Measurements from ENCODE around the gene SYNE2.

Gene SYNE2

DNA sequence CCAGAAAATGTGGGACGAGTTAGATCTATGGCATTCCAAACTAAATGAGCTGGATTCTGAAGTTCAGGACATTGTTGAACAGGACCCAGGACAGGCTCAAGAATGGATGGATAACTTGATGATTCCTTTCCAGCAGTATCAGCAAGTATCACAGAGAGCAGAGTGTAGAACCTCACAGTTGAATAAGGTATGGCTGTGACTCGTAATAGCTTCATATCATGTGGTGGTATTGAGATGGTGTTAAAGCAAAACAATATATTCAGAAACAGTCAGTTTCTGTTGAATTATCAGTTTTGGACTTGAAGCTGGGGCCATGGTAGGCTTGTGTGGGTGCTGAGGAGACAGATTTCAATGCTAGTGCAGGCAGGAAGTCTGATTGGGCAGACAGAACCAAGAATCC lies 227.6 kb downstream of the SYNE2 start:
- H3K4me1 ChIP-seq (ENCODE audit: control insufficient read depth, low read length), result no peaks in the 10 kb centered on the region
- peaks cover 8% of the 10 kb centered on the region for H3F3A ChIP-seq (ENCODE audit: control insufficient read depth, insufficient read depth)
- no peak overlapping the region for H3K4me3 ChIP-seq (ENCODE audit: low read length)
- H3K79me2 ChIP-seq (ENCODE audit: control insufficient read depth, low read length), result no peaks in the 10 kb centered on the region
- H3K9me2 ChIP-seq (replicated peaks; ENCODE audit: control insufficient read depth, low read length), result no peaks in the 10 kb centered on the region
- TF ChIP-seq, protein P1, sequence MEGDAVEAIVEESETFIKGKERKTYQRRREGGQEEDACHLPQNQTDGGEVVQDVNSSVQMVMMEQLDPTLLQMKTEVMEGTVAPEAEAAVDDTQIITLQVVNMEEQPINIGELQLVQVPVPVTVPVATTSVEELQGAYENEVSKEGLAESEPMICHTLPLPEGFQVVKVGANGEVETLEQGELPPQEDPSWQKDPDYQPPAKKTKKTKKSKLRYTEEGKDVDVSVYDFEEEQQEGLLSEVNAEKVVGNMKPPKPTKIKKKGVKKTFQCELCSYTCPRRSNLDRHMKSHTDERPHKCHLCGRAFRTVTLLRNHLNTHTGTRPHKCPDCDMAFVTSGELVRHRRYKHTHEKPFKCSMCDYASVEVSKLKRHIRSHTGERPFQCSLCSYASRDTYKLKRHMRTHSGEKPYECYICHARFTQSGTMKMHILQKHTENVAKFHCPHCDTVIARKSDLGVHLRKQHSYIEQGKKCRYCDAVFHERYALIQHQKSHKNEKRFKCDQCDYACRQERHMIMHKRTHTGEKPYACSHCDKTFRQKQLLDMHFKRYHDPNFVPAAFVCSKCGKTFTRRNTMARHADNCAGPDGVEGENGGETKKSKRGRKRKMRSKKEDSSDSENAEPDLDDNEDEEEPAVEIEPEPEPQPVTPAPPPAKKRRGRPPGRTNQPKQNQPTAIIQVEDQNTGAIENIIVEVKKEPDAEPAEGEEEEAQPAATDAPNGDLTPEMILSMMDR (IDR thresholded peaks at IDR 0.05; ENCODE audit: low read depth, low read length, poor library complexity, severe bottlenecking), result no peak
- TF ChIP-seq EZH2phosphoT487 (IDR thresholded peaks at IDR 0.05; ENCODE audit: borderline replicate concordance, low read length), result no peak
- peaks cover 96% of the 10 kb centered on the region for H3K36me3 ChIP-seq (ENCODE audit: control insufficient read depth, low read length)
- H4K20me1 ChIP-seq (ENCODE audit: control insufficient read depth, insufficient read depth, low read depth, low read length), result no peaks in the 10 kb centered on the region
- no peak overlapping the region for H3K4me2 ChIP-seq (ENCODE audit: low read length)
- H3K9me3 ChIP-seq (ENCODE audit: control insufficient read depth, insufficient read depth, low read length), result no peaks in the 10 kb centered on the region
- H3K27ac ChIP-seq (ENCODE audit: low read depth, low read length), result no peak overlapping the region
- H3K27me3 ChIP-seq (ENCODE audit: control insufficient read depth, low read length), result no peaks in the 10 kb centered on the region

DNA sequence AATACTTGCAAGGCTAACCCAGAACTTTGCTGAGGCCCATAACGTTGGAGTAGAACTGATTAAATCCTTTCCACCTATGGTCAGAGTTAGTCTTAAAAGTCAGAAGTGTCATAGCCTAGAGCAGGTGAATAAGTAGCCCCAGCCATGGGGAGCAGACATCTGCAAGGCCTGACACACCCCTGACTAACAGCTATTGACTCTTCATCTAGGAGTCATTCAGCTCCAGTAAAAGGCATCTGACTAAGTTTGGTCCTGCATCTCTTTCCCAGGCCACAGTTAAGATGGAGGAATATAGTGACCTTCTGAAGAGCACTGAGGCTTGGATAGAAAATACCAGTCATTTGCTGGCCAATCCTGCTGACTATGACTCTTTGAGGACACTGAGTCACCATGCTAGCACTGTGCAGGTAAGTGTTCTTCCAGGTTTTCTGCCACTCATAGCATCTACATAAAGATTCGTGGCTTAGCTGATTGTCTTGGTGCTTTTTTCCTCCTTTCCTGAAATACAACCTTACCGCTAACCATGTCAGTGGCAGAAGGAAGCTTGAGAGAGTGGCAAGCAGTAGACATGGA lies 228.5 kb downstream of the SYNE2 start:
- H3K4me3 ChIP-seq (ENCODE audit: low read length), result no peak overlapping the region
- no peaks in the 10 kb centered on the region for H3K9me2 ChIP-seq (replicated peaks; ENCODE audit: control insufficient read depth, low read length)
- H3K4me2 ChIP-seq (ENCODE audit: low read length), result no peak overlapping the region
- H3K27ac ChIP-seq (ENCODE audit: low read depth, low read length), result no peak overlapping the region
- no peaks in the 10 kb centered on the region for H3K9me3 ChIP-seq (ENCODE audit: control insufficient read depth, insufficient read depth, low read length)
- peaks cover 6% of the 10 kb centered on the region for H3F3A ChIP-seq (ENCODE audit: control insufficient read depth, insufficient read depth)
- H3K4me1 ChIP-seq (ENCODE audit: control insufficient read depth, low read length), result no peaks in the 10 kb centered on the region
- no peaks in the 10 kb centered on the region for H3K27me3 ChIP-seq (ENCODE audit: control insufficient read depth, low read length)
- H3K79me2 ChIP-seq (ENCODE audit: control insufficient read depth, low read length), result no peaks in the 10 kb centered on the region
- no peaks in the 10 kb centered on the region for H4K20me1 ChIP-seq (ENCODE audit: control insufficient read depth, insufficient read depth, low read depth, low read length)
- peaks cover 96% of the 10 kb centered on the region for H3K36me3 ChIP-seq (ENCODE audit: control insufficient read depth, low read length)
- TF ChIP-seq EZH2phosphoT487 (IDR thresholded peaks at IDR 0.05; ENCODE audit: borderline replicate concordance, low read length), result no peak
- TF ChIP-seq, protein P1 (IDR thresholded peaks at IDR 0.05; ENCODE audit: low read depth, low read length, poor library complexity, severe bottlenecking), result no peak

DNA sequence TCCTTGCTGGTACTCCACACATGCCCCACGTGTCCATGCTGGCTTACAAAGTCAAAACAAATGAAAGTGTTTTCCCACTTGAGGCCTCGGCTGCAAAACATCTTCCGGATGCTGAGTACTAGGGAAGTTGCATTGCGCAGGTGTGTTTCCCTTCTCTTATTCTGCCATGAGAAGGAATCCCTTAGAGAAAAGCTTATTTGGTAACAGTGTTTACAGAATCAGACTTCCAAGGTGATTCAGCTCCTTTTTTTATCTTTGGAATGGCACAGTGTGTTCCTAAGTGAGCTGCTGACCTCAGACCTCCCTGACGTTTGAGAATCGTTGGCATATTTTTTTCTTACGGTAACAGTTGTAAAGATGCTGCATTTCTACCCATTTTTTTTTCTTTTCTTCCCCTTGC lies 230.0 kb downstream of the SYNE2 start:
- Histone ChIP-seq H3K9me3 (ENCODE audit: control insufficient read depth, insufficient read depth, low read length) (no peaks in the 10 kb centered on the region), H3K36me3 (ENCODE audit: control insufficient read depth, low read length) (peaks cover 94% of the 10 kb centered on the region), H3K27me3 (ENCODE audit: control insufficient read depth, low read length) (no peaks in the 10 kb centered on the region), H3K27ac (ENCODE audit: low read depth, low read length) (no peak overlapping the region), H3K4me3 (ENCODE audit: low read length) (no peak overlapping the region), H4K20me1 (ENCODE audit: control insufficient read depth, insufficient read depth, low read depth, low read length) (no peaks in the 10 kb centered on the region), H3K4me2 (ENCODE audit: low read length) (no peak overlapping the region), H3F3A (ENCODE audit: control insufficient read depth, insufficient read depth) (peaks cover 6% of the 10 kb centered on the region), H3K9me2 (replicated peaks; ENCODE audit: control insufficient read depth, low read length) (no peaks in the 10 kb centered on the region), H3K4me1 (ENCODE audit: control insufficient read depth, low read length) (no peaks in the 10 kb centered on the region), H3K79me2 (ENCODE audit: control insufficient read depth, low read length) (no peaks in the 10 kb centered on the region)
- TF ChIP-seq EZH2phosphoT487 (IDR thresholded peaks at IDR 0.05; ENCODE audit: borderline replicate concordance, low read length), result no peak
- TF ChIP-seq, protein P1 (IDR thresholded peaks at IDR 0.05; ENCODE audit: low read depth, low read length, poor library complexity, severe bottlenecking), result no peak
